Measurements from ENCODE around the gene NELL2. TPM values are rescaled to one million over a fixed set of nuclear protein-coding genes. Genes with fewer than 3 reads are reported as not detected.

Gene NELL2
- total and polyA plus RNA-seq, 4 donors = 0.09 to 0.42 (median 0.17) TPM; not detected in 1

- no peak for TF ChIP-seq HNF4G (IDR thresholded peaks at IDR 0.05)
- TF ChIP-seq HNF4A (conservative IDR thresholded peaks at IDR 0.05) = no peak
- TF ChIP-seq TAF1 (conservative IDR thresholded peaks at IDR 0.05) = no peak
- TF ChIP-seq REST (IDR thresholded peaks at IDR 0.05) = no peak
- no peak for TF ChIP-seq NR2F2 (IDR thresholded peaks at IDR 0.05)
- TF ChIP-seq FOXA2 (IDR thresholded peaks at IDR 0.05) = no peak
- no peak for TF ChIP-seq ATF3 (IDR thresholded peaks at IDR 0.05)
- TF ChIP-seq EGR1 (IDR thresholded peaks at IDR 0.05; ENCODE audit: low read depth in 2 of 2) = no peak
- TF ChIP-seq GABPA (IDR thresholded peaks at IDR 0.05 in 1 of 2, conservative IDR thresholded peaks at IDR 0.05 in 1 of 2) = no peak
Observed at GRCh38 chr12:44672042-44672441, 204.1 kb downstream of the NELL2 start (continued).

- Histone ChIP-seq H3K4me3 (ENCODE audit: low read depth in 1 of 3, low read length in 3 of 3) (no peak overlapping the region), H3K27me3 (ENCODE audit: control insufficient read depth in 4 of 4, insufficient read depth in 4 of 4, low read length in 3 of 4) (no peaks in the 10 kb centered on the region), H3K9ac (ENCODE audit: low read depth in 1 of 2, low read length in 2 of 2) (no peak overlapping the region), H3K4me1 (ENCODE audit: control insufficient read depth in 4 of 4, insufficient read depth in 4 of 4, low read length in 3 of 4) (no peaks in the 10 kb centered on the region), H3K9me3 (ENCODE audit: control insufficient read depth in 4 of 4, low read length in 3 of 4) (peaks cover 0 to 4% (median 2%) of the 10 kb centered on the region in 4 donors), H3K27ac (ENCODE audit: low read depth in 1 of 2, low read length in 2 of 2) (no peak overlapping the region), H3K36me3 (ENCODE audit: control insufficient read depth in 4 of 4, insufficient read depth in 3 of 4, low read depth in 1 of 4, low read length in 3 of 4) (no peaks in the 10 kb centered on the region)
- 94% methylated on average over 4 of the region's 4 CpGs for WGBS
- TF ChIP-seq SP1 (IDR thresholded peaks at IDR 0.05) (no peak), YY1 (IDR thresholded peaks at IDR 0.05) (no peak), ZBTB33 (IDR thresholded peaks at IDR 0.05) (no peak), FOXA2 (IDR thresholded peaks at IDR 0.05) (no peak), FOXA1 (IDR thresholded peaks at IDR 0.05) (no peak), CTCF (IDR thresholded peaks at IDR 0.05; ENCODE audit: low read depth, low read length, missing input control) (no peak), TAF1 (conservative IDR thresholded peaks at IDR 0.05) (no peak), REST (IDR thresholded peaks at IDR 0.05) (no peak), NR2F2 (IDR thresholded peaks at IDR 0.05) (no peak), JUND (IDR thresholded peaks at IDR 0.05) (no peak), ATF3 (IDR thresholded peaks at IDR 0.05) (no peak), MAX (IDR thresholded peaks at IDR 0.05) (no peak), EGR1 (IDR thresholded peaks at IDR 0.05; ENCODE audit: low read depth in 2 of 2) (no peak), RXRA (IDR thresholded peaks at IDR 0.05) (no peak), GABPA (IDR thresholded peaks at IDR 0.05 in 1 of 2, conservative IDR thresholded peaks at IDR 0.05 in 1 of 2) (no peak), RAD21 (IDR thresholded peaks at IDR 0.05) (no peak), HNF4A (conservative IDR thresholded peaks at IDR 0.05) (no peak), HNF4G (IDR thresholded peaks at IDR 0.05) (no peak)
- no peak for DNase-seq (ENCODE audit: low spot score)
Observed at GRCh38 chr12:44668443-44668842, 207.7 kb downstream of the NELL2 start.

All from liver (tissue), 9 donors.